ENCODE data around the gene ATXN7L3.

The ATXN7L3 gene

DNA sequence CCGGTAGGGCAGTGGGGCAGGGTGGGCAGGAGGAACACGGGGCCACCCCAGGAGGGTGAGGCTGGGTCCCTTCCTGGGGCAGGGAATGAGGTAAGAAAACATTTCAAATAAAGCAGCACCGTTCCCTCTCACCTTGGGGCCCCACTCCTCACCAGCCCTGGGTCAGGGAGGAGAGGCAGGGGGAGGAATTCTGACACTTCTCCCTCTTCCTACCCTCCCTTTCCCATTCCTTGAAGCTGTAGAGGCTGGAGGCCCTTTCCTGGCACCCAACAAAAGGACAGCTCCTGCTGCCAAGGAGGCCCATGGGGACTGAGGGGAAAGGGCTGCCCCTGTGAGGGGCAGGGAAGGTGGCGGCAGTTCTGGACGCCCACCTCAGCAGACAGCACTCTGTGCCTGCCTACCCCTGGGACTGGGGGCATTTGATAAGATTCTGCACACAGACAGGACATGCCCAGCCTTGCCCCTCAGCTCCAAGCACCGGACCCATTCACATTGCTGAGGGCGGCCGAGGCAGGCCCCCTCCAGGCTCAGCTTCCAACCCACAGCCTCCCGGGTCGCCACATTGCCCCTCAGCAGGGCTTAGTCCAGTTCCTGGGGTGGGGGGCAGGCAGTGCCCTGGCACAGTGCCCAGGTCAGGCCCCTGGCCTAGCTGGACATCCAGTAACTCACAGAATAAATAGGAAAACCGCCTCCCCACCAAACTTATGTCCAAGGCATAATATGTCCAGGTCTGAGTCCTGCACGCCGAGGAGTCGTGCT lies 6.2 kb downstream of the ATXN7L3 start:
- Histone ChIP-seq H4K20me1 (ENCODE audit: insufficient read depth) (no peaks in the 10 kb centered on the region), H3K9ac (no peak overlapping the region), H3K27me3 (ENCODE audit: insufficient read depth, low read depth) (no peaks in the 10 kb centered on the region), H3K79me2 (ENCODE audit: insufficient read depth, low read depth) (peaks cover 19% of the 10 kb centered on the region; the same call in 1 of the 2 replicates), H2AFZ (ENCODE audit: low read depth) (no peak overlapping the region), H3K4me2 (no peak overlapping the region), H3K27ac (no peak overlapping the region), H3K4me1 (ENCODE audit: low read depth, poor library complexity, severe bottlenecking) (peaks cover 13% of the 10 kb centered on the region), H3K4me3 (IDR thresholded peaks at IDR 0.05; ENCODE audit: insufficient read depth, low read depth, low read length) (no peak overlapping the region), H3K36me3 (ENCODE audit: insufficient read depth) (no peaks in the 10 kb centered on the region; the same call in 1 of the 2 replicates)
- no peak for TF ChIP-seq CTCF (conservative IDR thresholded peaks at IDR 0.05; ENCODE audit: low read depth, low read length)

DNA sequence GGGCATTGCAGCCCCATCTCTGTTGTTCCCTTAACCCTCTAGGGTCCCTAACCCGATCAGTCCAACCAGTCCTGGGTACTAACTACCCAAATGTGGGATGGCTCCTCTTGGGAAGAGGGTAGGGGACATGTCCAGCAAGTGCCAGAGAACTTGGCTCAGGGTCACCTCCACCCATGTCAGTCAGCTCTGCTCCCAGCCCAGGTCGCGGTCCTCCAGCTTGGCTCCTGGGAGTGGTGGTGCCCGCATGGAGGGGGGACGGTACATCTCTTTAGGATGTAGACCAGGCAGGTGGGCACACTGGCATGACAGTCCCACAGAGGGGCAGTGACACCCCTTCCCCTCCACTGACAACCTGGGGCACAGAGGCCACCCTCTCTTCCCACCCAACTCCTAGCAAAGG lies 6.9 kb downstream of the ATXN7L3 start:
- H3K4me3 ChIP-seq (IDR thresholded peaks at IDR 0.05; ENCODE audit: insufficient read depth, low read depth, low read length) = no peak overlapping the region
- H4K20me1 ChIP-seq (ENCODE audit: insufficient read depth) = no peaks in the 10 kb centered on the region
- peaks cover 13% of the 10 kb centered on the region for H3K79me2 ChIP-seq (ENCODE audit: insufficient read depth, low read depth)
- H3K4me2 ChIP-seq = no peak overlapping the region
- H3K27ac ChIP-seq = no peak overlapping the region
- no peak overlapping the region for H3K9ac ChIP-seq
- H3K27me3 ChIP-seq (ENCODE audit: insufficient read depth, low read depth) = no peaks in the 10 kb centered on the region
- H2AFZ ChIP-seq (ENCODE audit: low read depth) = no peak overlapping the region
- TF ChIP-seq CTCF (conservative IDR thresholded peaks at IDR 0.05; ENCODE audit: low read depth, low read length) = no peak
- H3K36me3 ChIP-seq (ENCODE audit: insufficient read depth) = no peaks in the 10 kb centered on the region; the same call in 1 of the 2 replicates
- H3K4me1 ChIP-seq (ENCODE audit: low read depth, poor library complexity, severe bottlenecking) = peaks cover 16% of the 10 kb centered on the region

GRCh38 chr17:44191941-44192496 lies 7.7 kb downstream of the ATXN7L3 start:
- Histone ChIP-seq H3K4me2 (no peak overlapping the region), H3K4me3 (IDR thresholded peaks at IDR 0.05; ENCODE audit: insufficient read depth, low read depth, low read length) (no peak overlapping the region), H2AFZ (ENCODE audit: low read depth) (no peak overlapping the region), H3K36me3 (ENCODE audit: insufficient read depth) (no peaks in the 10 kb centered on the region; the same call in 1 of the 2 replicates), H3K79me2 (ENCODE audit: insufficient read depth, low read depth) (peaks cover 11% of the 10 kb centered on the region), H3K4me1 (ENCODE audit: low read depth, poor library complexity, severe bottlenecking) (peaks cover 11% of the 10 kb centered on the region), H4K20me1 (ENCODE audit: insufficient read depth) (no peaks in the 10 kb centered on the region), H3K27me3 (ENCODE audit: insufficient read depth, low read depth) (no peaks in the 10 kb centered on the region), H3K9ac (no peak overlapping the region), H3K27ac (no peak overlapping the region)
- no peak for TF ChIP-seq CTCF (conservative IDR thresholded peaks at IDR 0.05; ENCODE audit: low read depth, low read length)

DNA sequence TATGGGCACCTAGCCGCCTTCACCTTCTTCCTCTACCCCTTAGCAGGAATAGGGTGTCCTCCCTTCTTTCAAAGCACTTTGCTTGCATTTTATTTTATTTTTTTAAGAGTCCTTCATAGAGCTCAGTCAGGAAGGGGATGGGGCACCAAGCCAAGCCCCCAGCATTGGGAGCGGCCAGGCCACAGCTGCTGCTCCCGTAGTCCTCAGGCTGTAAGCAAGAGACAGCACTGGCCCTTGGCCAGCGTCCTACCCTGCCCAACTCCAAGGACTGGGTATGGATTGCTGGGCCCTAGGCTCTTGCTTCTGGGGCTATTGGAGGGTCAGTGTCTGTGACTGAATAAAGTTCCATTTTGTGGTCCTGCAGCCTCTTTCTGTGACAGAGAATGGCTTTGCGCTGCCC lies 8.3 kb downstream of the ATXN7L3 start:
- no peak overlapping the region for H3K4me3 ChIP-seq (IDR thresholded peaks at IDR 0.05; ENCODE audit: insufficient read depth, low read depth, low read length)
- TF ChIP-seq CTCF (conservative IDR thresholded peaks at IDR 0.05; ENCODE audit: low read depth, low read length) = no peak
- peaks cover 8% of the 10 kb centered on the region for H3K79me2 ChIP-seq (ENCODE audit: insufficient read depth, low read depth)
- peaks cover 11% of the 10 kb centered on the region for H3K4me1 ChIP-seq (ENCODE audit: low read depth, poor library complexity, severe bottlenecking)
- no peak overlapping the region for H2AFZ ChIP-seq (ENCODE audit: low read depth)
- H3K36me3 ChIP-seq (ENCODE audit: insufficient read depth) = no peaks in the 10 kb centered on the region; the same call in 1 of the 2 replicates
- H3K4me2 ChIP-seq = no peak overlapping the region
- H3K27ac ChIP-seq = no peak overlapping the region
- no peak overlapping the region for H3K9ac ChIP-seq
- H4K20me1 ChIP-seq (ENCODE audit: insufficient read depth) = no peaks in the 10 kb centered on the region
- no peaks in the 10 kb centered on the region for H3K27me3 ChIP-seq (ENCODE audit: insufficient read depth, low read depth)

All from KMS-11 (cell line).